IPS-NIHi7 (cell line): ENCODE results near the gene ZC3H12D.
"Not testable (repeated sequence)": the region's sequence is repeated elsewhere in the genome, so short reads cannot be mapped to it uniquely, and the experiment has no call there.

Experiments
- DNase-seq: peaks from one replicate; pipeline ENCODE4 v3.0.0; 2012; ENCODE audit warnings: mixed read lengths; ENCODE audit errors: extremely low spot score

Gene ZC3H12D

GRCh38 chr6:149483849-149484655 is 762 bp downstream of the ZC3H12D start:
- no peak for DNase-seq

GRCh38 chr6:149483334-149483725 is 1.5 kb downstream of the ZC3H12D start:
- no peak for DNase-seq

GRCh38 chr6:149482545-149483333 is 2.1 kb downstream of the ZC3H12D start:
- DNase-seq = no peak

- DNase-seq = no peak
Observed at GRCh38 chr6:149480502-149481280, 4.1 kb downstream of the ZC3H12D start.

GRCh38 chr6:149478631-149479314 is 6.0 kb downstream of the ZC3H12D start:
- DNase-seq = no peak

GRCh38 chr6:149477544-149477943 is 7.3 kb downstream of the ZC3H12D start:
- DNase-seq = no peak

- no peak for DNase-seq
Observed at GRCh38 chr6:149476789-149477455, 7.9 kb downstream of the ZC3H12D start.

GRCh38 chr6:149474108-149474935 is 10.5 kb downstream of the ZC3H12D start:
- no peak for DNase-seq

- DNase-seq = no peak
Observed at GRCh38 chr6:149473080-149474052, 11.4 kb downstream of the ZC3H12D start.

GRCh38 chr6:149472241-149472640 is 12.6 kb downstream of the ZC3H12D start:
- DNase-seq = no peak

GRCh38 chr6:149471801-149472200 is 13.0 kb downstream of the ZC3H12D start:
- no peak for DNase-seq

- no peak for DNase-seq
Observed at GRCh38 chr6:149470948-149471347, 13.9 kb downstream of the ZC3H12D start.

- DNase-seq = no peak
Observed at GRCh38 chr6:149468179-149468578, 16.6 kb downstream of the ZC3H12D start.

- DNase-seq = no peak
Observed at GRCh38 chr6:149467265-149467664, 17.5 kb downstream of the ZC3H12D start.

- no peak for DNase-seq
Observed at GRCh38 chr6:149464411-149464810, 20.4 kb downstream of the ZC3H12D start.

GRCh38 chr6:149463781-149464180 is 21.0 kb downstream of the ZC3H12D start:
- DNase-seq = no peak

GRCh38 chr6:149462712-149463111 is 22.1 kb downstream of the ZC3H12D start:
- DNase-seq = not testable (repeated sequence)

GRCh38 chr6:149461670-149462069 is 23.1 kb downstream of the ZC3H12D start:
- DNase-seq = no peak

GRCh38 chr6:149460249-149460648 is 24.6 kb downstream of the ZC3H12D start:
- not testable (repeated sequence) for DNase-seq
